ENCODE results near the gene CTNNBL1.

The CTNNBL1 gene

GRCh38 chr20:37828684-37829083 lies 134.9 kb downstream of the CTNNBL1 start:
- H3K36me3 ChIP-seq = peaks cover 19 to 80% (median 30%) of the 10 kb centered on the region in 11 experiments
- H4K20me1 ChIP-seq = peaks cover 0 to 43% (median 4%) of the 10 kb centered on the region in 11 experiments; a peak in 10 of 22 replicates
- no peaks in the 10 kb centered on the region for H3K27me3 ChIP-seq
- peaks cover 5 to 22% (median 18%) of the 10 kb centered on the region in 10 experiments for H3K4me1 ChIP-seq
- H3K4me2 ChIP-seq = peak overlapping the region in 8 of 11 experiments; percentile 6 to 55 (median 48); a peak in 16 of 22 replicates
- H3K9ac ChIP-seq = peak overlapping the region in 1 of 11 experiments; percentile 35; a peak in 2 of 22 replicates
- H3K4me3 ChIP-seq = no peak overlapping the region
- TF ChIP-seq Cebpa-rat (IDR thresholded peaks at IDR 0.05) = no peak
- no peaks in the 10 kb centered on the region for H3K9me3 ChIP-seq (replicated peaks in 1 of 11)
- H3K27ac ChIP-seq = peak overlapping the region in 3 of 11 experiments; percentile 27 to 49 (median 41); a peak in 3 of 22 replicates

- Histone ChIP-seq H3K36me3 (peaks cover 19 to 82% (median 28%) of the 10 kb centered on the region in 11 experiments), H4K20me1 (peaks cover 0 to 41% (median 4%) of the 10 kb centered on the region in 11 experiments; a peak in 10 of 22 replicates), H3K9ac (peak overlapping the region in 1 of 11 experiments; percentile 35; a peak in 2 of 22 replicates), H3K4me3 (no peak overlapping the region), H3K27me3 (no peaks in the 10 kb centered on the region), H3K4me1 (peaks cover under 1 to 22% (median 16%) of the 10 kb centered on the region in 10 experiments), H3K9me3 (replicated peaks in 1 of 11) (no peaks in the 10 kb centered on the region), H3K27ac (peak overlapping the region in 3 of 11 experiments; percentile 27 to 49 (median 41); a peak in 3 of 22 replicates), H3K4me2 (peak overlapping the region in 7 of 11 experiments; percentile 16 to 55 (median 50); a peak in 11 of 22 replicates)
- TF ChIP-seq Cebpa-rat (IDR thresholded peaks at IDR 0.05) = no peak
These were observed 135.3 kb downstream of the CTNNBL1 start for GRCh38 chr20:37829128-37829527.

- Histone ChIP-seq H3K4me3 (no peak overlapping the region), H3K36me3 (peaks cover 8 to 63% (median 22%) of the 10 kb centered on the region in 11 experiments; a peak in 19 of 22 replicates), H3K4me1 (peaks cover 0 to 23% (median 18%) of the 10 kb centered on the region in 10 experiments; a peak in 15 of 20 replicates), H3K27me3 (no peaks in the 10 kb centered on the region), H4K20me1 (peaks cover 0 to 51% (median 22%) of the 10 kb centered on the region in 11 experiments; a peak in 11 of 22 replicates), H3K27ac (no peak overlapping the region), H3K9ac (no peak overlapping the region), H3K9me3 (replicated peaks in 1 of 11) (0 out of 22 replicates have a peak, but pooled peaks cover 0 to 4% (median 0%) of the 10 kb centered on the region in 11 experiments), H3K4me2 (no peak overlapping the region)
- TF ChIP-seq Cebpa-rat (IDR thresholded peaks at IDR 0.05) = no peak
These were observed 139.5 kb downstream of the CTNNBL1 start for GRCh38 chr20:37833221-37833896.

GRCh38 chr20:37836926-37837325 lies 143.1 kb downstream of the CTNNBL1 start:
- H3K9ac ChIP-seq = no peak overlapping the region
- no peak for TF ChIP-seq Cebpa-rat (IDR thresholded peaks at IDR 0.05)
- 0 out of 22 replicates have a peak, but pooled peaks cover 0 to 4% (median 0%) of the 10 kb centered on the region in 11 experiments for H3K9me3 ChIP-seq (replicated peaks in 1 of 11)
- H3K4me3 ChIP-seq = no peak overlapping the region
- no peak overlapping the region for H3K27ac ChIP-seq
- peaks cover 0 to 13% (median 8%) of the 10 kb centered on the region in 10 experiments; a peak in 8 of 20 replicates for H3K4me1 ChIP-seq
- peaks cover 3 to 50% (median 22%) of the 10 kb centered on the region in 11 experiments; a peak in 11 of 22 replicates for H4K20me1 ChIP-seq
- no peaks in the 10 kb centered on the region for H3K27me3 ChIP-seq
- H3K4me2 ChIP-seq = peak overlapping the region in 1 of 11 experiments; percentile 24; a peak in 1 of 22 replicates
- H3K36me3 ChIP-seq = peaks cover 30 to 62% (median 34%) of the 10 kb centered on the region in 11 experiments

GRCh38 chr20:37837924-37838323 lies 144.1 kb downstream of the CTNNBL1 start:
- no peak for TF ChIP-seq Cebpa-rat (IDR thresholded peaks at IDR 0.05)
- Histone ChIP-seq H3K9me3 (replicated peaks in 1 of 11) (0 out of 22 replicates have a peak, but pooled peaks cover 0 to 4% (median 0%) of the 10 kb centered on the region in 11 experiments), H3K27ac (no peak overlapping the region), H3K36me3 (peaks cover 31 to 63% (median 38%) of the 10 kb centered on the region in 11 experiments), H4K20me1 (peaks cover 3 to 45% (median 22%) of the 10 kb centered on the region in 11 experiments; a peak in 11 of 22 replicates), H3K4me3 (no peak overlapping the region), H3K4me1 (peaks cover 0 to 13% (median 8%) of the 10 kb centered on the region in 10 experiments; a peak in 8 of 20 replicates), H3K9ac (no peak overlapping the region), H3K4me2 (peak overlapping the region in 5 of 11 experiments; percentile 17 to 43 (median 37); a peak in 6 of 22 replicates), H3K27me3 (no peaks in the 10 kb centered on the region)

GRCh38 chr20:37838769-37839431 lies 145.1 kb downstream of the CTNNBL1 start:
- Histone ChIP-seq H3K27ac (no peak overlapping the region), H3K36me3 (peaks cover 41 to 63% (median 46%) of the 10 kb centered on the region in 11 experiments), H3K4me3 (no peak overlapping the region), H3K9ac (no peak overlapping the region), H3K27me3 (no peaks in the 10 kb centered on the region), H3K9me3 (replicated peaks in 1 of 11) (0 out of 22 replicates have a peak, but pooled peaks cover 0 to 4% (median 0%) of the 10 kb centered on the region in 11 experiments), H3K4me2 (no peak overlapping the region), H4K20me1 (peaks cover 3 to 37% (median 19%) of the 10 kb centered on the region in 11 experiments; a peak in 11 of 22 replicates), H3K4me1 (peaks cover 0 to 13% (median 8%) of the 10 kb centered on the region in 10 experiments; a peak in 8 of 20 replicates)
- TF ChIP-seq Cebpa-rat (IDR thresholded peaks at IDR 0.05) = no peak

GRCh38 chr20:37839432-37839827 lies 145.6 kb downstream of the CTNNBL1 start:
- no peak for TF ChIP-seq Cebpa-rat (IDR thresholded peaks at IDR 0.05)
- H3K9ac ChIP-seq = no peak overlapping the region
- H3K4me1 ChIP-seq = peaks cover 0 to 13% (median 8%) of the 10 kb centered on the region in 10 experiments; a peak in 8 of 20 replicates
- H3K4me3 ChIP-seq = no peak overlapping the region
- H3K9me3 ChIP-seq (replicated peaks in 1 of 11) = 0 out of 22 replicates have a peak, but pooled peaks cover 0 to 4% (median 0%) of the 10 kb centered on the region in 11 experiments
- no peak overlapping the region for H3K4me2 ChIP-seq
- no peak overlapping the region for H3K27ac ChIP-seq
- peaks cover 3 to 36% (median 18%) of the 10 kb centered on the region in 11 experiments; a peak in 10 of 22 replicates for H4K20me1 ChIP-seq
- no peaks in the 10 kb centered on the region for H3K27me3 ChIP-seq
- H3K36me3 ChIP-seq = peaks cover 46 to 68% (median 52%) of the 10 kb centered on the region in 11 experiments

- H3K9ac ChIP-seq = no peak overlapping the region
- peaks cover 0 to 13% (median 8%) of the 10 kb centered on the region in 10 experiments; a peak in 8 of 20 replicates for H3K4me1 ChIP-seq
- no peak overlapping the region for H3K4me3 ChIP-seq
- no peaks in the 10 kb centered on the region for H3K27me3 ChIP-seq
- TF ChIP-seq Cebpa-rat (IDR thresholded peaks at IDR 0.05) = no peak
- 0 out of 22 replicates have a peak, but pooled peaks cover 0 to 4% (median 0%) of the 10 kb centered on the region in 11 experiments for H3K9me3 ChIP-seq (replicated peaks in 1 of 11)
- H3K36me3 ChIP-seq = peaks cover 52 to 73% (median 57%) of the 10 kb centered on the region in 11 experiments
- no peak overlapping the region for H3K4me2 ChIP-seq
- peaks cover 3 to 36% (median 17%) of the 10 kb centered on the region in 11 experiments; a peak in 10 of 22 replicates for H4K20me1 ChIP-seq
- no peak overlapping the region for H3K27ac ChIP-seq
These were observed 146.1 kb downstream of the CTNNBL1 start for GRCh38 chr20:37839955-37840354.
